Measurements from ENCODE around the gene PARD3.

Gene PARD3

GRCh38 chr10:34192646-34193045 is 622.5 kb downstream of the PARD3 start:
- DNase-seq, result no peak

- DNase-seq, result no peak
Measured at GRCh38 chr10:34191406-34191805, 623.7 kb downstream of the PARD3 start.

- DNase-seq, result no peak
Measured at GRCh38 chr10:34190580-34190979, 624.5 kb downstream of the PARD3 start.

GRCh38 chr10:34189830-34190229 is 625.3 kb downstream of the PARD3 start:
- no peak for DNase-seq

GRCh38 chr10:34188221-34188620 is 626.9 kb downstream of the PARD3 start:
- DNase-seq, result no peak

GRCh38 chr10:34187201-34187600 is 627.9 kb downstream of the PARD3 start:
- DNase-seq, result no peak

GRCh38 chr10:34186745-34187144 is 628.4 kb downstream of the PARD3 start:
- no peak for DNase-seq

DNA sequence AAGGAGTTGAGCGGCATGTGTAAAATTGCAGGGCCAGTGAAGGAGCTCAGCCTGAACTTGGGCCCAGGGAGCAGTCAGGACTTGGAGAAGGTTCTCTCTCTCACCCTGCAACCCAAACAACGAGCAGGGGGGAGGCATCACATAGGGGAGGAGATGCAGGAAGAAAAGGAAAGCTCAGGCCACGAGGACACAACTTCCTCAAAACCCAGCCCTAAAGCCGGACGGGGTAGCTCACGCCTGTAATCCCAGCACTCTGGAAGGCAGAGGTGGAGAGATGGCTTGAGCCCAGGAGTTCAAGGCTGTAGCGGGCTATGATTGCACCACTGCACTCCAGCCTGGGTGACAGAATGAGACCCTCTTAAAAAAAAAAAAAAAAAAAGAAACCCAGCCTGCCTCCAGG is 629.1 kb downstream of the PARD3 start:
- no peak for DNase-seq

DNA sequence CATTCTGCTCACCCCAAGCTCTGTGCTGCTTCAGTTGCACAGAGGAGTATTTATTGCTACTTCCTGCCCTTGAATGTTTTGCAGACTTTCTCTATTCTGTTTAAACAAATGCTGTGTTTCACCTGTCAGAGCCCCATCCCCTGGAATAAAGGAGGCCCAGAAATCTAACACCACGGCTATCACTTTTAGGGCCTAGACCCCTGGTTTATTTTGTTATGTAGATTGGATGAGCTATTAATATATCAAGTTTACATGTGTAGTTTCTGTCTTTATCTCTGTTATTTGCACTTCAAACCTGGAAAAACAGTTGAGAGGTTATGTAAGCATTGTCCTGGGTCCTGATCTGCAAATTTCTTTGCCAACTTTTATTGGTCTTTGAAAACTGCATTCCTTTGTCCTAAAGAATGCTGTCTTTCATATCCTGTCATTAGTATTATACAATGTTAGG is 630.1 kb downstream of the PARD3 start:
- DNase-seq, result no peak

DNA sequence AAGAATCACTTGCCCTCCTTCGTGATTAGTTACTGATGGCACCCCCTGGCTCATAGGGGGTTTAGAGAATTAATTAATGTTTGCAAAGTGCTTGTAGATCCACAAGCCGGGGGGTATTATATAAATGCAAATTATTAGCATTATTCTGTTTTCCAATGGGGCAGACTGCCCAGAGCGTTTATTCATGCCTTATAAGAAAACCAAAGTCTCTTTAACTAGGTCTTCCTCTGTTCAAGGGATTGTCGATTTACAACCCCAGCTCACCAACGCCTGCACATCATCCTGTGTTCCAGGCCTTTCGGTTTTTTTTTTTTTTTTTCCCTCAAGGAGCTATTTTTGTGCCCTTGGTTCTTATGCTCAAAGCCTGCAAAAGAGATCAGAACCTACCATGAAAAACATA is 630.7 kb downstream of the PARD3 start:
- DNase-seq, result no peak

DNA sequence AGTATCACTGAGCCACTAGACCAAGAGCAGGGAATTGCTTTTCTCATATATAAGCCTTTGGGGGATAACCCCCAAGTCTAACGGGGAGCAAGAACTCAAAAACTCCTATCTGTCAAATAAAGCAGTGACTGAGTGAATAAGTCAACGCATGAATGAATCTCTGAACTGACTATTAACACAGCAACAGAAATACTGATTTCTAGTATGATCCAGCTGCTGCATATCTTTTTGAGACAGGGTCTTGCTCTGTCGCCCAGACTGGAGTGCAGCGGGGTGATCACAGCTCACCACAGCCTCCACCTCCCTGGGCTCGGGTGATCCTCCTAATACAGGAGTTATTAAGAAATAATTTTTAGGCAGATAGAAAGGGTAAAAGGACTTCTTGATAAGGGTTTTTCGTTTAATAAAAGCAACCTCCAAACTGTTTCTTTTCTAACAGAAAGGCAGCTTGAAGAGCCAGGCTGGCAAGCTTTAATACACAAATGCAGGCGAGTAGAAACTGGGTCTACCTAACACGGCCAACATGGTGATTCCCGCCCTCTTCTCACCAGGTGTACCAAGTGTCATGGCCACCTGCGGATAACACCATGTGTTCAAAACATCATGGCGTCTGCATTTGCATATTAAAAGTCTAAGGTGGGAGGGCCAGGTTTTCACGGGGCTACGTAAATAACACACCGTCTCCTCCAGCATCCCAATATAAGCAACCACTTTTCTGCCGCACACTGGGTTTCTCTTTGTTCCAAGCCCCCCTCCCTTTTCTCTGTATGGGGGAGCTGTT is 631.9 kb downstream of the PARD3 start:
- DNase-seq, result no peak

- DNase-seq, result no peak
Measured at GRCh38 chr10:34181553-34182300, 633.4 kb downstream of the PARD3 start.

DNA sequence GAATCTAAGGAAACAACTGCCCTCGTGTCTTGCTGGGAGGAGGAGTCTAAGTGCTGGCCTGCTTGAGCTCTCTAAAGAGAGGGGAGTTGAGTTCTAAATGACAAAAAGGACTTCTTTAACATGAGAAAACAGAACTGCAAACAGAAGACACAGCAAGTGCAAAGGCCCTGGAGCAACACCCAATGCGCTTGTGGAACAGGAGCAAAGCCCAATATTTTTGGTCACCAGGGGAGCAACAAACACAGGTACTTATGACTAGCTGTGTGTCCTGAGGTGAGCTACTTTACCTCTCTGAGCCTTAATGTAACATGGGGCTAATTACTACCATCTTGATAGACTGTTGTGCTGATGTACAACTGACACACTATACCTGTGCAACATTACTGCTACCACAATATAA is 634.3 kb downstream of the PARD3 start:
- no peak for DNase-seq

DNA sequence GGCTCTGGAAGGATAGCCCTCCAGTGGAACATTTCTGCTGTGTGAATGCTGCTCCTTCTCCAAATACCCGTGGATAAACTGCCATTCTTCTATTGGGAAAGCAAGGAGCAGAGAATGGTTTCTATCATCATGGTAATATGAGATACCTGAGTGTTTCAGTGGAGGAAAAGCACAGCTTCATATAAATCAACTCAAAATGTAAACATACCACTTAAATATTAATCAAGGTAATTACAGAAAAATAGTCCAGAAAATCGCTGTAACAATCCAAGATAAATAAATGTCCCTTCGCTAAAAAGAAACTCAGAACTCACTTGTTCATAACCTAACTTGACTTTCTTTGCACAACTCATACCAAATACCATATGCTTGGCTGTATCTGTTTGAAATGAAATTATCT is 635.8 kb downstream of the PARD3 start:
- no peak for DNase-seq

GRCh38 chr10:34178756-34179155 is 636.3 kb downstream of the PARD3 start:
- no peak for DNase-seq

- DNase-seq, result no peak
Measured at GRCh38 chr10:34178196-34178595, 636.9 kb downstream of the PARD3 start.

DNA sequence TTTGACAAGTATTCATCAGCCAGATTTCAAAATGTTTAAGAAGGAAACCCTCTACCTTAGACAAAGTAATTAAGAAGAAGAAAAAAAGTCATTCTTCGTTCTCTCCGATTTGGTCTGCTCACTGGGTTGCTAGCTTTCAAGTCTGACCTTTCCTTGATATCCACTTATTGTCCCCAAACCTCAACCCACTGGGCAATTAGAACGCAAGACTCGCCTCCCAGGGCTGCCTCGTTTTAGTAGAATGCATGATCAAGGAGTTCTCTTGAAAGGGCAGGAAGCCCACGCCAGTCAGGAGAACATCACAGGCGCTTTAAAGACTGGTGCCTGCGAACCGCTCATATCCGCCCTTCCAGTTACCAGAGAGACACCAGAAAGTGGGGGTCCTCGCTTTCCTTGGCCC is 637.7 kb downstream of the PARD3 start:
- DNase-seq, result no peak

DNA sequence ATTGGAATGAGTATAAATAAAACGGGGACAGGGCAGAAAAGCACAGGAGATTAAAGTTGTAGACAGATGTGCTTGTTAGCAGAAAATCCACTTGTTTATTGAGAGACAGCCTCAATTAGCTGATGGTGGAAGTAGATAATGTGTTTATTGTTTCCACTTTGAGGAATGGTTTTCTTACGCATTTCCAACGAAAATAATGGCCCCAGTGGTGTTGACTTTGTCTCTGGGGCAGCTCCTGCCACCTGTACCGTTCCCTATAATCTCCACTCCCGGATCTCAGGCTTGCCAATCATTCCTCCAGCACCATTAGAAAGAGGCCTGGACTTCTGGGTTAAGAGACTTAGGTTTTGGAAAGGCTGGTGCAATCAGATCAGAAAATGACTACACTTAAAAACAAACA is 638.7 kb downstream of the PARD3 start:
- DNase-seq, result no peak

GRCh38 chr10:34175121-34175520 is 640.0 kb downstream of the PARD3 start:
- DNase-seq, result no peak

DNA sequence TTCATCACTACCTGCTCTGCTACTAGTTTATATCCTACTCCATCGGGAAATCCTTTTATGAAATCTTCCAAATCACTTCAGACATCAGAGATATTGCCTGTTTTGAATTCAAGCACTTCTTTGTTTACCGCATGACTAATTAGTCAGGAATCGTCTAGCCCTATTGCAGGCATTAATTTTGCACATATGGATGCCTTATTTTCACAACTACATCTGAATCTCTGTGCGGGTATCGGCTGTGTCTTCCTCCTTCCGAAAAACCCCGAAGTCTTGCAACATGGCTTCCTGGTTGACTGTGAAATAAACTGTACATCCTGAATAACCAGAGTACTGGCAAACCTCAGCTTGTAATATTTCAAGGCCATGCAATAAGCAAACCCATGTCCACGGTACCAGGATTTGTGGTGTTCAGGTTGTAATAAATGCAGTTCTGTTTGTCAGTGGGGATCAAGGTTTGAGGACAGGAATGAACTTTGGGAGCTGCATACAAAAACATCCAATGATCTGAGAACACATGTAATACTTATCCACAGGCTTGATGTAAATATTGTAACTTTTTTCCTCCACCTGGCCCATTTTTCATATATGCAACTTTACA is 642.1 kb downstream of the PARD3 start:
- DNase-seq, result no peak

GRCh38 chr10:34171957-34172527 is 643.1 kb downstream of the PARD3 start:
- no peak for DNase-seq

DNA sequence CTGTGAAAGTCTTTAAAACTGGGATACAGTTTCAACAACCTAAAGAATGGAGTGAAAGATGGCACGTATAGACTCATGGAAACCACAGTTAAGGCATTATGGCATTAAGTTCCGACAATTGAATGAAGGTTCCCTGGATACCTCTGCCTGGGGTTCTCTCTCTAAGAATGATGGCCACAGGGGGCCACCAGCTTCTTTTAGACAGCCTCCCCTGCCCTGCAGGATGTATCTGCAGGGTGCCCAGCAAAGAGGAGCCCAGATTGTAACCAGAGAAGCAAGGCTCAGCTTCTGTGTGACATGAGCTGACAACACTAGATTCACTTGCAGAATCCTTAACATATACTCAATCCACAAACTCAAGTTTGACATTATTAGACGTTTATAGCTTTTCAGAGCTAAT is 645.4 kb downstream of the PARD3 start:
- DNase-seq, result no peak

GRCh38 chr10:34169131-34169530 is 646.0 kb downstream of the PARD3 start:
- DNase-seq, result no peak

DNA sequence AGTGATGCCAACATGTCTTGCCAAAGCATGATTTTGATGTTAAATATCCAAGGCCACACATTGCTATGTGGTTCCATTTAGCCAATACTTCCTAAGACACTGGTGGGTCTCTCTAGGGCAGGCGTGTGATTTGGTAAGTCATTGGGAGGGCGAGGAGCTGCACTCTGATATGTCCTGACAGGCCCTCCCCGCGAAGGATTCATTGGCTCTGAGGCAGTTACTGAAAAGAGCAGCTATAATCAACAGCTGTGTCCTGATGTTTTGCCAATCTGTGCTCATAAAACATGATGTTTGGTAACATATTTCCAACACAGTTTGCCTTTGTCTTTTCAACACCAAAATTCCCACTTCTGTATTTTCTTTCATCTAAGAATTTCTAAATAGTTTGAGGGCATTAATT is 646.7 kb downstream of the PARD3 start:
- DNase-seq, result no peak

Measured in DMS153 (cell line).